HepG2 (cell line): ENCODE measurements around the gene FAF1. TPM values are rescaled to one million over a fixed set of nuclear protein-coding genes. Genes with fewer than 3 reads are reported as not detected.

Experiments
- ATF7-NPFF ChIP-seq: sonication (generic); formaldehyde crosslinking; IDR thresholded peaks from 2 replicates; pipeline ENCODE4 v1.8.1; 2023; ENCODE audit warnings: mild to moderate bottlenecking, low read depth, missing genetic modification reagents, moderate library complexity
- BHLHE40 ChIP-seq: IDR thresholded peaks from 2 replicates; pipeline ENCODE4 v1.6.1; 2011; ENCODE audit warnings: low read length, improper control_type of control experiment
- BRCA1 ChIP-seq: sonication (generic); formaldehyde crosslinking; IDR thresholded peaks from 2 replicates; pipeline ENCODE4 v1.4.0; 2020; ENCODE audit warnings: missing genetic modification reagents
- ELK4 ChIP-seq: sonication (generic); formaldehyde crosslinking; IDR thresholded peaks from 2 replicates; pipeline ENCODE4 v1.9.0; 2021; ENCODE audit warnings: missing genetic modification reagents, borderline replicate concordance
- GPN1 ChIP-seq: sonication (generic); formaldehyde crosslinking; IDR thresholded peaks from 2 replicates; pipeline ENCODE4 v1.5.1; 2020; ENCODE audit warnings: missing genetic modification reagents, borderline replicate concordance
- MBNL3 ChIP-seq: fragments of 250-450 bp; sonication (Bioruptor Pico); conservative IDR thresholded peaks from 2 replicates; pipeline ENCODE4 v1.8.0; 2022; ENCODE audit warnings: mild to moderate bottlenecking, inconsistent platforms
- MED8 ChIP-seq: sonication (generic); formaldehyde crosslinking; IDR thresholded peaks from 2 replicates; pipeline ENCODE4 v1.8.1; 2023; ENCODE audit warnings: mild to moderate bottlenecking, missing genetic modification reagents; ENCODE audit not compliant: insufficient replicate concordance
- NCOA1 ChIP-seq: sonication (generic); formaldehyde crosslinking; IDR thresholded peaks from 2 replicates; pipeline ENCODE4 v1.9.0; 2021; ENCODE audit warnings: missing genetic modification reagents
- NFKB2 ChIP-seq: sonication (generic); formaldehyde crosslinking; IDR thresholded peaks from 2 replicates; pipeline ENCODE4 v1.4.0; 2020; ENCODE audit warnings: missing genetic modification reagents, borderline replicate concordance
- NR2F1 ChIP-seq, 2 experiments: fragments of 450-650 bp in 1 of 2; formaldehyde crosslinking in 1 of 2; IDR thresholded peaks; 2 replicates each; pipeline versions ENCODE4 v1.5.0 to v1.6.1; 2016 to 2020; ENCODE audit warnings: mild to moderate bottlenecking in 1 of 2, missing compliant biosample characterization in 1 of 2, missing genetic modification reagents in 1 of 2, moderate library complexity in 1 of 2
- RBFOX2 ChIP-seq: fragments of 200-400 bp; formaldehyde crosslinking; IDR thresholded peaks from 2 replicates; pipeline ENCODE4 v1.6.1; 2017; ENCODE audit warnings: low read depth, mild to moderate bottlenecking, low read length
- SNAPC5 ChIP-seq: sonication (generic); formaldehyde crosslinking; IDR thresholded peaks from 2 replicates; pipeline ENCODE4 v1.8.1; 2023; ENCODE audit warnings: mild to moderate bottlenecking, missing genetic modification reagents, borderline replicate concordance
- STAT5B ChIP-seq: sonication (generic); formaldehyde crosslinking; IDR thresholded peaks from 2 replicates; pipeline ENCODE4 v1.4.0; 2020; ENCODE audit warnings: missing genetic modification reagents
- TAF15 ChIP-seq: fragments of 200-400 bp; formaldehyde crosslinking; IDR thresholded peaks from one replicate; pipeline ENCODE4 v1.6.1; 2018; ENCODE audit warnings: mild to moderate bottlenecking, low read depth, low read length; ENCODE audit not compliant: poor library complexity, severe bottlenecking
- TBL1XR1 ChIP-seq: fragments of 150-350 bp; IDR thresholded peaks from 2 replicates; pipeline ENCODE4 v1.6.1; 2014; ENCODE audit warnings: borderline replicate concordance, low read length; ENCODE audit not compliant: partially characterized antibody
- TP53 ChIP-seq: sonication (generic); formaldehyde crosslinking; conservative IDR thresholded peaks from 2 replicates; pipeline ENCODE4 v1.4.0; 2020; ENCODE audit warnings: missing genetic modification reagents
- TSC22D2 ChIP-seq: sonication (generic); formaldehyde crosslinking; IDR thresholded peaks from 2 replicates; pipeline ENCODE4 v1.5.1; 2020; ENCODE audit warnings: missing genetic modification reagents, mild to moderate bottlenecking, borderline replicate concordance
- ZBTB2 ChIP-seq: sonication (generic); formaldehyde crosslinking; IDR thresholded peaks from 2 replicates; pipeline ENCODE4 v1.8.0; 2022; ENCODE audit warnings: low read depth, missing genetic modification reagents
- ZBTB34 ChIP-seq: sonication (generic); formaldehyde crosslinking; IDR thresholded peaks from 2 replicates; pipeline ENCODE4 v1.8.0; 2022; ENCODE audit warnings: mild to moderate bottlenecking, missing genetic modification reagents
- ZBTB42 ChIP-seq: sonication (generic); formaldehyde crosslinking; IDR thresholded peaks from 2 replicates; pipeline ENCODE4 v1.5.0; 2020; ENCODE audit warnings: mild to moderate bottlenecking, missing genetic modification reagents
- ZFYVE20 ChIP-seq: sonication (generic); formaldehyde crosslinking; IDR thresholded peaks from 2 replicates; pipeline ENCODE4 v1.8.0; 2023; ENCODE audit warnings: low read depth, mild to moderate bottlenecking, moderate library complexity, missing genetic modification reagents, borderline replicate concordance
- ZNF17 ChIP-seq: sonication (generic); formaldehyde crosslinking; IDR thresholded peaks from 2 replicates; pipeline ENCODE4 v1.5.0; 2020; ENCODE audit warnings: mild to moderate bottlenecking, missing genetic modification reagents
- ZNF552 ChIP-seq: sonication (generic); formaldehyde crosslinking; IDR thresholded peaks from 2 replicates; pipeline ENCODE4 v1.9.0; 2022; ENCODE audit warnings: missing genetic modification reagents, mild to moderate bottlenecking, borderline replicate concordance
- ZNF616 ChIP-seq: sonication (generic); formaldehyde crosslinking; IDR thresholded peaks from 2 replicates; pipeline ENCODE4 v1.5.0; 2020; ENCODE audit warnings: low read depth, mild to moderate bottlenecking, missing genetic modification reagents
- ZNF749 ChIP-seq: sonication (generic); formaldehyde crosslinking; IDR thresholded peaks from 2 replicates; pipeline ENCODE4 v1.8.0; 2022; ENCODE audit warnings: mild to moderate bottlenecking, missing genetic modification reagents, moderate library complexity, borderline replicate concordance
- polyA plus RNA-seq, 8 experiments: library from polyadenylated mRNA; depleted of rRNA in 3 of 8; stranded (reverse) in 7 of 8; unstranded in 1 of 8; fragments of >200 nt; fragmentation: Illumina TruSeq in 4 of 8; extraction: Trizol in 4 of 8; gene quantifications; 2 replicates each; pipeline versions ENCODE4 v1.2.1 to v1.2.3, GENCODE V29; 2011 to 2016; ENCODE audit warnings: low read depth in 4 of 8, missing spikeins in 1 of 8, mixed read lengths in 1 of 8; ENCODE audit not compliant: insufficient read depth in 1 of 8
- total RNA-seq, 5 experiments: library from RNA; depleted of rRNA; stranded (reverse); fragments of >200 nt; fragmentation: Illumina TruSeq; extraction: Trizol; gene quantifications; 2 replicates each; pipeline ENCODE4 v1.2.3, GENCODE V29; 2016; ENCODE audit warnings: low read depth in 1 of 5

The FAF1 gene
- total and polyA plus RNA-seq, 2 of the 13 experiments (the other 11 are each of a cell fraction or from before 2014, with no cell fraction given) = 19.4 to 63.3 TPM

GRCh38 chr1:50977575-50978143 lies 17.6 kb upstream of the FAF1 start (continued):
- TF ChIP-seq ELK4 (CRISPR knock-in tag) (no peak), MED8 (peak; percentile 66), TAF15 (no peak), ZFYVE20 (CRISPR knock-in tag) (no peak), RBFOX2 (peak; percentile 85), ZBTB2 (CRISPR knock-in tag) (peak; percentile 76), NCOA1 (CRISPR knock-in tag) (no peak), ZNF616 (no peak), ZBTB34 (0 out of 2 replicates have a peak, but pooled peaks have one; percentile 36), TSC22D2 (no peak), TBL1XR1 (no peak), ZNF552 (no peak), ZNF17 (no peak), NFKB2 (CRISPR knock-in tag) (no peak; the same call in 1 of the 2 replicates), MBNL3 (no peak), ZBTB42 (CRISPR knock-in tag) (peak; percentile 12; the same call in 1 of the 2 replicates), ZNF749 (CRISPR knock-in tag) (no peak), SNAPC5 (CRISPR knock-in tag) (no peak), NR2F1 (CRISPR knock-in tag; IDR thresholded peaks at IDR 0.05) (0 out of 4 replicates have a peak, but pooled peaks of 1 of the 2 experiments have one; percentile 29), STAT5B (CRISPR knock-in tag) (no peak), BHLHE40 (0 out of 2 replicates have a peak, but pooled peaks have one; percentile 8), GPN1 (CRISPR knock-in tag) (no peak), TP53 (CRISPR knock-in tag) (no peak), BRCA1 (CRISPR knock-in tag) (0 out of 2 replicates have a peak, but pooled peaks have one; percentile 28), ATF7-NPFF (no peak)
